GM19035 (cell line): ENCODE data around the gene SPOCK2.
A peak's percentile ranks its signal among the peaks of the same experiment; 100 is the strongest.
"Not testable (repeated sequence)": the region's sequence is repeated elsewhere in the genome, so short reads cannot be mapped to it uniquely, and the experiment has no call there.

Experiments used
- ATAC-seq: cut with Tn5 transposase; IDR thresholded peaks from one replicate; pipeline ENCODE4 v1.9.1; 2021; ENCODE audit not compliant: unreplicated experiment

Gene SPOCK2

GRCh38 chr10:72087969-72088888 lies at the start of gene SPOCK2:
SPOCK2 (minus strand) TSS chr10:72088551; CDS start chr10:72088328, 223 bp downstream.
- no peak for ATAC-seq

GRCh38 chr10:72137583-72137982 lies 49.2 kb upstream of the SPOCK2 start:
- ATAC-seq, result no peak

GRCh38 chr10:72136225-72136624 lies 47.9 kb upstream of the SPOCK2 start:
- ATAC-seq, result not testable (repeated sequence)

- no peak for ATAC-seq
Measured at GRCh38 chr10:72134785-72135767, 46.7 kb upstream of the SPOCK2 start.

GRCh38 chr10:72133517-72133916 lies 45.2 kb upstream of the SPOCK2 start:
- ATAC-seq, result peak; percentile 66

- ATAC-seq, result no peak
Measured at GRCh38 chr10:72132854-72133253, 44.5 kb upstream of the SPOCK2 start.

GRCh38 chr10:72127571-72127970 lies 39.2 kb upstream of the SPOCK2 start:
- no peak for ATAC-seq

GRCh38 chr10:72126872-72127232 lies 38.5 kb upstream of the SPOCK2 start:
- ATAC-seq, result no peak

GRCh38 chr10:72126184-72126871 lies 38.0 kb upstream of the SPOCK2 start:
- ATAC-seq, result no peak

GRCh38 chr10:72124989-72125388 lies 36.6 kb upstream of the SPOCK2 start:
- no peak for ATAC-seq

- no peak for ATAC-seq
Measured at GRCh38 chr10:72124381-72124780, 36.0 kb upstream of the SPOCK2 start.

- ATAC-seq, result no peak
Measured at GRCh38 chr10:72123616-72124015, 35.3 kb upstream of the SPOCK2 start.

GRCh38 chr10:72122221-72122620 lies 33.9 kb upstream of the SPOCK2 start:
- no peak for ATAC-seq

GRCh38 chr10:72121389-72121788 lies 33.0 kb upstream of the SPOCK2 start:
- no peak for ATAC-seq

GRCh38 chr10:72116372-72116771 lies 28.0 kb upstream of the SPOCK2 start:
- ATAC-seq, result no peak

GRCh38 chr10:72114706-72115450 lies 26.5 kb upstream of the SPOCK2 start:
- ATAC-seq, result no peak

- no peak for ATAC-seq
Measured at GRCh38 chr10:72110673-72111401, 22.5 kb upstream of the SPOCK2 start.

GRCh38 chr10:72109636-72110157 lies 21.3 kb upstream of the SPOCK2 start:
- no peak for ATAC-seq
